ENCODE measurements around the gene GIPC3. TPM values are rescaled to one million over a fixed set of nuclear protein-coding genes. Genes with fewer than 3 reads are reported as not detected.
A peak's percentile ranks its signal among the peaks of the same experiment; 100 is the strongest.

Gene GIPC3
- total RNA-seq, 4 donors from 2014 or later: 0.19 to 0.89 (median 0.37) TPM

DNA sequence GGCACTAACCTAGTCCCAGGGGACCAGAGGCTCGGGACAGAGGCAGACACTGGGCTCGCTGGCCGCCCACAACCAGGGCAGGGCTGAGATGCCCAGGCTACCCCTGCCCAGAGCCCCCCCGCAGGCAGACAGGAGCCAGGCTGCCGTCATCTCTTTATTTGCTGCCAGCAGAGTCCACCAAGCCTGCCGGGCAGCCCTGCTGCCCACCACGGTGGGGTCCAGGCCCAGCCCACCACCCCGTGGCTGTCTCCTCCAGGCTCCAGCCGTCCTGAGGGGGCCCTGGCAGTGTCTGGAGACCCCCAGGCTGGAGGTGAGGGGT lies 41.3 kb upstream of the GIPC3 start:
- 100% methylated on average over 1 of the region's 9 CpGs for WGBS
- Histone ChIP-seq H3K36me3 (peaks cover 16% of the 10 kb centered on the region), H3K4me3 (no peak overlapping the region), H3K9me3 (no peaks in the 10 kb centered on the region), H3K27me3 (no peaks in the 10 kb centered on the region), H3K27ac (no peak overlapping the region), H3K4me1 (peaks cover 13% of the 10 kb centered on the region)
- DNase-seq (ENCODE audit: low spot score in 2 of 2): no peak
- TF ChIP-seq, protein P1, sequence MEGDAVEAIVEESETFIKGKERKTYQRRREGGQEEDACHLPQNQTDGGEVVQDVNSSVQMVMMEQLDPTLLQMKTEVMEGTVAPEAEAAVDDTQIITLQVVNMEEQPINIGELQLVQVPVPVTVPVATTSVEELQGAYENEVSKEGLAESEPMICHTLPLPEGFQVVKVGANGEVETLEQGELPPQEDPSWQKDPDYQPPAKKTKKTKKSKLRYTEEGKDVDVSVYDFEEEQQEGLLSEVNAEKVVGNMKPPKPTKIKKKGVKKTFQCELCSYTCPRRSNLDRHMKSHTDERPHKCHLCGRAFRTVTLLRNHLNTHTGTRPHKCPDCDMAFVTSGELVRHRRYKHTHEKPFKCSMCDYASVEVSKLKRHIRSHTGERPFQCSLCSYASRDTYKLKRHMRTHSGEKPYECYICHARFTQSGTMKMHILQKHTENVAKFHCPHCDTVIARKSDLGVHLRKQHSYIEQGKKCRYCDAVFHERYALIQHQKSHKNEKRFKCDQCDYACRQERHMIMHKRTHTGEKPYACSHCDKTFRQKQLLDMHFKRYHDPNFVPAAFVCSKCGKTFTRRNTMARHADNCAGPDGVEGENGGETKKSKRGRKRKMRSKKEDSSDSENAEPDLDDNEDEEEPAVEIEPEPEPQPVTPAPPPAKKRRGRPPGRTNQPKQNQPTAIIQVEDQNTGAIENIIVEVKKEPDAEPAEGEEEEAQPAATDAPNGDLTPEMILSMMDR (IDR thresholded peaks at IDR 0.05): no peak
- TF ChIP-seq EP300 (IDR thresholded peaks at IDR 0.05) (no peak), POLR2AphosphoS5 (IDR thresholded peaks at IDR 0.05) (no peak), POLR2A (IDR thresholded peaks at IDR 0.05) (no peak)

- no peak for DNase-seq (ENCODE audit: low spot score in 2 of 2)
- WGBS: 52% methylated on average over 19 of the region's 30 CpGs
These were observed 40.3 kb upstream of the GIPC3 start for GRCh38 chr19:3544742-3545668.

DNA sequence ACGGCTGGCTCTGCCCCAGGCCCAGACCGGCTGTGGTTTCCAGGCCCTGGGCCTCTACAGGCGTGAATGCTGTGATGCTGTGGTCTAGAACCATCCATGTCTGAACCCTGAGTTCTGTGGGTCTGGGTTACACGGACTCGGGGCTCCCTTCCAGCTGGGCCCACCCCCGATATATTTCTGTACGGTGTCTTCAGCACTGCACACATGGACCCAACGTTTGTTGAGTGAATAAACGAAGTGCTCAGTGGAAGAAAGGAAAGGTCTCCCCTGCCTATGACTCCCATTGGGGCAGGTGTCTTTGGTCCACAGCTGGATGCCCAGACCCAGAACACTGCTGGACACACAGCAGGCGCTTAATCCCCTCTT lies 39.6 kb upstream of the GIPC3 start:
- 78% methylated on average over 9 of the region's 10 CpGs for WGBS
- H3K9me3 ChIP-seq: no peaks in the 10 kb centered on the region
- no peaks in the 10 kb centered on the region for H3K27me3 ChIP-seq
- DNase-seq (ENCODE audit: low spot score in 2 of 2): no peak
- no peak overlapping the region for H3K4me3 ChIP-seq
- TF ChIP-seq POLR2A (IDR thresholded peaks at IDR 0.05): no peak
- no peak for TF ChIP-seq POLR2AphosphoS5 (IDR thresholded peaks at IDR 0.05)
- peaks cover 12% of the 10 kb centered on the region for H3K4me1 ChIP-seq
- H3K27ac ChIP-seq: no peak overlapping the region
- peaks cover 16% of the 10 kb centered on the region for H3K36me3 ChIP-seq

More at GRCh38 chr19:3544742-3545668, 40.3 kb upstream of the GIPC3 start:
- H3K27ac ChIP-seq: no peak overlapping the region
- H3K9me3 ChIP-seq: no peaks in the 10 kb centered on the region
- peaks cover 16% of the 10 kb centered on the region for H3K36me3 ChIP-seq
- H3K27me3 ChIP-seq: no peaks in the 10 kb centered on the region
- H3K4me3 ChIP-seq: no peak overlapping the region
- TF ChIP-seq POLR2A (IDR thresholded peaks at IDR 0.05) (no peak), POLR2AphosphoS5 (IDR thresholded peaks at IDR 0.05) (no peak), EP300 (IDR thresholded peaks at IDR 0.05) (no peak)
- TF ChIP-seq, protein P1 (IDR thresholded peaks at IDR 0.05): peak; percentile 63 to 95
- H3K4me1 ChIP-seq: peaks cover 12% of the 10 kb centered on the region

- no peak for DNase-seq (ENCODE audit: low spot score in 2 of 2)
- H3K27ac ChIP-seq: no peak overlapping the region
- no peaks in the 10 kb centered on the region for H3K9me3 ChIP-seq
- H3K27me3 ChIP-seq: no peaks in the 10 kb centered on the region
- TF ChIP-seq, protein P1 (IDR thresholded peaks at IDR 0.05): no peak
- TF ChIP-seq EP300 (IDR thresholded peaks at IDR 0.05): no peak
- TF ChIP-seq POLR2AphosphoS5 (IDR thresholded peaks at IDR 0.05): no peak
- no peak for TF ChIP-seq POLR2A (IDR thresholded peaks at IDR 0.05)
- peaks cover 12% of the 10 kb centered on the region for H3K4me1 ChIP-seq
- 72% methylated on average over 14 of the region's 23 CpGs for WGBS
- peaks cover 16% of the 10 kb centered on the region for H3K36me3 ChIP-seq
- no peak overlapping the region for H3K4me3 ChIP-seq
These were observed 39.2 kb upstream of the GIPC3 start for GRCh38 chr19:3546119-3546518.

- Histone ChIP-seq H3K4me3 (no peak overlapping the region), H3K27me3 (no peaks in the 10 kb centered on the region), H3K36me3 (peaks cover 16% of the 10 kb centered on the region), H3K27ac (no peak overlapping the region), H3K9me3 (no peaks in the 10 kb centered on the region), H3K4me1 (peaks cover 12% of the 10 kb centered on the region)
- TF ChIP-seq POLR2AphosphoS5 (IDR thresholded peaks at IDR 0.05): no peak
- TF ChIP-seq, protein P1 (IDR thresholded peaks at IDR 0.05): peak in 1 of 2 donors; percentile 43
- 74% methylated on average over 12 of the region's 15 CpGs for WGBS
- no peak for DNase-seq (ENCODE audit: low spot score in 2 of 2)
These were observed 38.0 kb upstream of the GIPC3 start for GRCh38 chr19:3547301-3547731.
